Sigmoid colon (tissue), 7 donors: ENCODE results near the gene C6orf52. TPM values are rescaled to one million over a fixed set of nuclear protein-coding genes. Genes with fewer than 3 reads are reported as not detected.
A peak's percentile ranks its signal among the peaks of the same experiment; 100 is the strongest.

Experiments
- DNase-seq: peaks from one replicate; pipeline ENCODE4 v3.0.0-alpha.2; 2019
- H3K27ac ChIP-seq, 4 donors: fragments of 200-600 bp; sonication (generic); one replicate each; pipeline ENCODE4 v1.5.1; 2016 to 2019; ENCODE audit warnings: mild to moderate bottlenecking in 1 of 4
- H3K27me3 ChIP-seq, 3 donors: fragments of 200-600 bp; sonication (generic); one replicate each; pipeline ENCODE4 v1.5.1; 2019; ENCODE audit warnings: mild to moderate bottlenecking in 1 of 3
- H3K36me3 ChIP-seq, 4 donors: fragments of 200-600 bp; sonication (generic); one replicate each; pipeline ENCODE4 v1.5.1; 2016 to 2019
- H3K4me1 ChIP-seq, 4 donors: fragments of 200-600 bp; sonication (generic); one replicate each; pipeline ENCODE4 v1.5.1; 2017 to 2019
- H3K4me3 ChIP-seq, 4 donors: fragments of 200-600 bp; sonication (generic); one replicate each; pipeline ENCODE4 v1.5.1; 2017 to 2019; ENCODE audit warnings: mild to moderate bottlenecking in 2 of 4, moderate library complexity in 1 of 4
- H3K9me3 ChIP-seq, 4 donors: fragments of 200-600 bp in 3 of 4; sonication (generic) in 3 of 4; one replicate each; pipeline versions ENCODE4 v1.5.1 to v1.6.1; 2013 to 2019
- CTCF ChIP-seq, 4 experiments: fragments of 450-650 bp in 3 of 4; fragments of 200-600 bp in 1 of 4; IDR thresholded peaks; one replicate each; pipeline ENCODE4 v1.5.1; 2016 to 2019; ENCODE audit warnings: antibody characterized with exemption in 4 of 4, mild to moderate bottlenecking in 3 of 4, moderate library complexity in 2 of 4
- EP300 ChIP-seq, 4 donors: sonication (generic); formaldehyde crosslinking; IDR thresholded peaks; one replicate each; pipeline ENCODE4 v1.6.1; 2017; ENCODE audit warnings: antibody characterized with exemption in 4 of 4
- POLR2A ChIP-seq, 2 donors: fragments of 450-650 bp; IDR thresholded peaks; one replicate each; pipeline ENCODE4 v1.6.1; 2016; ENCODE audit warnings: antibody characterized with exemption in 2 of 2, mild to moderate bottlenecking in 2 of 2, moderate library complexity in 2 of 2
- POLR2AphosphoS5 ChIP-seq, 4 donors: sonication (generic); formaldehyde crosslinking; IDR thresholded peaks; one replicate each; pipeline ENCODE4 v1.6.1; 2017; ENCODE audit warnings: antibody characterized with exemption in 4 of 4
- WGBS, 2 donors: extraction: QIAGEN DNeasy Blood & Tissue Kit; methylation state at CpG; one replicate each; pipeline ENCODE4 v1.1.7; 2013; 5-methylcytosine and 5-hydroxymethylcytosine counted together
- intact Hi-C: fragments of 100-400 bp; cut with DNase I; formaldehyde crosslinking; loops from one replicate; pipeline ENCODE4 v1.15.1; 2023
- polyA plus RNA-seq, 3 donors: library from polyadenylated mRNA; stranded (reverse); fragments of 200-250 nt; gene quantifications; one replicate each; pipeline ENCODE4 v1.2.3, GENCODE V29; 2013
- total RNA-seq, 4 donors: library from RNA; depleted of rRNA; stranded (reverse); fragments of >200 nt; gene quantifications; one replicate each; pipeline ENCODE4 v1.1.0, GENCODE V29; 2016
- donor health status: healthy with polysubstance abuse.
- donor health status: Bipolar disorder and iron deficiency.
- donor health status: healthy.

Gene C6orf52
- total and polyA plus RNA-seq, 7 donors = 1.3 TPM; not detected in 6

- no peak for TF ChIP-seq EP300 (IDR thresholded peaks at IDR 0.05)
- Histone ChIP-seq H3K4me3 (no peak overlapping the region), H3K4me1 (peaks cover 0 to 36% (median 28%) of the 10 kb centered on the region in 4 donors), H3K27me3 (no peaks in the 10 kb centered on the region), H3K27ac (no peak overlapping the region), H3K36me3 (peaks cover 0 to 53% (median 19%) of the 10 kb centered on the region in 4 donors), H3K9me3 (no peaks in the 10 kb centered on the region)
- intact Hi-C loops = loop anchor here (10.0 kb wide), 1 partner anchor 121 kb away; no protein-coding TSS in a partner anchor
- DNase-seq = no peak
- 91 to 93% methylated on average over 9 of the region's 9 CpGs for WGBS, 2 donors
These were observed 31.3 kb upstream of the C6orf52 start for GRCh38 chr6:10725716-10726115.

- 84 to 89% methylated on average over 6 of the region's 6 CpGs for WGBS, 2 donors
- H3K27ac ChIP-seq = no peak overlapping the region
- peaks cover 0 to 46% (median 13%) of the 10 kb centered on the region in 4 donors for H3K36me3 ChIP-seq
- no peaks in the 10 kb centered on the region for H3K27me3 ChIP-seq
- no peaks in the 10 kb centered on the region for H3K9me3 ChIP-seq
- TF ChIP-seq CTCF (IDR thresholded peaks at IDR 0.05) (no peak), POLR2AphosphoS5 (IDR thresholded peaks at IDR 0.05) (no peak), EP300 (IDR thresholded peaks at IDR 0.05) (no peak), POLR2A (IDR thresholded peaks at IDR 0.05) (no peak)
- no peak overlapping the region for H3K4me3 ChIP-seq
- intact Hi-C loops = loop anchor here (10.0 kb wide), 1 partner anchor 120 kb away; no protein-coding TSS in a partner anchor
- peaks cover 0 to 35% (median 28%) of the 10 kb centered on the region in 4 donors for H3K4me1 ChIP-seq
- DNase-seq = peak; percentile 8
These were observed 30.6 kb upstream of the C6orf52 start for GRCh38 chr6:10725044-10725443.

GRCh38 chr6:10723567-10723881, 29.1 kb upstream of the C6orf52 start:
- peaks cover 0 to 36% (median 28%) of the 10 kb centered on the region in 4 donors for H3K4me1 ChIP-seq
- intact Hi-C loops = loop anchor here (1.0 to 10.0 kb wide), 3 partner anchors 24 to 119 kb away; partner anchors contain the start of genes C6orf52, PAK1IP1 and TMEM14B
- peaks cover 0 to 31% (median 8%) of the 10 kb centered on the region in 4 donors for H3K36me3 ChIP-seq
- H3K9me3 ChIP-seq = peaks cover 0 to under 1% (median 0%) of the 10 kb centered on the region in 4 donors
- H3K27ac ChIP-seq = peak overlapping the region; percentile 91 to 94 (median 93)
- peak overlapping the region; percentile 74 to 85 (median 79) for H3K4me3 ChIP-seq
- 8 to 39% methylated on average over 7 of the region's 7 CpGs for WGBS, 2 donors
- no peak for TF ChIP-seq POLR2A (IDR thresholded peaks at IDR 0.05)
- no peak for TF ChIP-seq CTCF (IDR thresholded peaks at IDR 0.05)
- TF ChIP-seq POLR2AphosphoS5 (IDR thresholded peaks at IDR 0.05) = no peak
- no peak for TF ChIP-seq EP300 (IDR thresholded peaks at IDR 0.05)
- DNase-seq = no peak
- no peaks in the 10 kb centered on the region for H3K27me3 ChIP-seq

GRCh38 chr6:10722820-10723566, 28.6 kb upstream of the C6orf52 start, which contains the start of gene TMEM14C:
TSS of gene TMEM14C (plus strand) at chr6:10723070. CDS start at chr6:10724614, 1,544 bp downstream.
- WGBS, 2 donors = 1% methylated on average over 55 of the region's 55 CpGs
- H3K4me1 ChIP-seq = peaks cover 0 to 36% (median 28%) of the 10 kb centered on the region in 4 donors

More at GRCh38 chr6:10722820-10723566, 28.6 kb upstream of the C6orf52 start, which contains the start of gene TMEM14C:
- H3K27ac ChIP-seq = peak within 1 kb of the TSS; percentile 91 to 94 (median 93)
- H3K9me3 ChIP-seq = peaks cover 0 to 4% (median 0%) of the 10 kb centered on the region in 4 donors
- peak within 1 kb of the TSS; percentile 74 to 85 (median 79) for H3K4me3 ChIP-seq
- peak; percentile 82 to 96 (median 94) for TF ChIP-seq POLR2AphosphoS5 (IDR thresholded peaks at IDR 0.05)
- peak; percentile 80 to 87 for TF ChIP-seq POLR2A (IDR thresholded peaks at IDR 0.05)
- no peak for TF ChIP-seq CTCF (IDR thresholded peaks at IDR 0.05)
- peak in 1 of 4 donors; percentile 15 for TF ChIP-seq EP300 (IDR thresholded peaks at IDR 0.05)
- no peaks in the 10 kb centered on the region for H3K27me3 ChIP-seq
- peak; percentile 100 for DNase-seq
- intact Hi-C loops = loop anchor here (1.0 to 10.0 kb wide), 3 partner anchors 24 to 118 kb away; partner anchors contain the start of genes C6orf52, PAK1IP1 and TMEM14B
- peaks cover 0 to 26% (median 8%) of the 10 kb centered on the region in 4 donors for H3K36me3 ChIP-seq
